CD4-positive, alpha-beta T cell (primary cell): ENCODE measurements around the gene BTBD16. TPM values are rescaled to one million over a fixed set of nuclear protein-coding genes. Genes with fewer than 3 reads are reported as not detected.

Experiments used
- ATAC-seq: fragments of 200-7000 bp; cut with Tn5 transposase; one replicate; pipeline ENCODE4 v1.10.0; 2022; ENCODE audit warnings: mild to moderate bottlenecking; ENCODE audit not compliant: poor library complexity
- CTCF ChIA-PET: fragments of 350-600 bp; sonication (Branson Sonifier 250); formaldehyde crosslinking; loops from one replicate; lab custom pipeline; 2021; ENCODE audit warnings: antibody characterized with exemption, inconsistent platforms; lab: Charles Lee
- POLR2A ChIA-PET: fragments of 350-600 bp; sonication (Branson Sonifier 250); formaldehyde crosslinking; loops from one replicate; lab custom pipeline; 2021; ENCODE audit warnings: antibody characterized with exemption, inconsistent platforms; lab: Charles Lee
- DNase-seq, 14 experiments: peaks; one replicate each; pipeline ENCODE4 v3.0.0-alpha.2; 2013 to 2020; ENCODE audit warnings: mixed read lengths in 2 of 14
- H3K27ac ChIP-seq, 2 donors: one replicate each; pipeline versions ENCODE4 v1.5.1 to v1.7.0; 2013; ENCODE audit warnings: low read length in 2 of 2, low read depth in 1 of 2, mild to moderate bottlenecking in 1 of 2
- H3K27me3 ChIP-seq, 2 experiments: 1 replicate in 1 of 2; 2 replicates in 1 of 2; pipeline versions ENCODE4 v1.6.1 to v1.7.0; 2013; ENCODE audit warnings: low read length in 2 of 2, control low read depth in 1 of 2, mild to moderate bottlenecking in 1 of 2, moderate library complexity in 1 of 2; ENCODE audit not compliant: insufficient read depth in 2 of 2, control insufficient read depth in 1 of 2
- H3K36me3 ChIP-seq: one replicate; pipeline ENCODE4 v1.6.1; 2013; ENCODE audit warnings: low read length, control low read depth; ENCODE audit not compliant: insufficient read depth
- H3K4me1 ChIP-seq: one replicate; pipeline ENCODE4 v1.6.1; 2013; ENCODE audit warnings: low read length, control low read depth; ENCODE audit not compliant: insufficient read depth
- H3K4me3 ChIP-seq: one replicate; pipeline ENCODE4 v1.5.1; 2013; ENCODE audit warnings: mild to moderate bottlenecking, low read length, moderate library complexity
- H3K9me3 ChIP-seq, 2 experiments: 1 replicate in 1 of 2; 2 replicates in 1 of 2; pipeline versions ENCODE4 v1.6.1 to v1.7.0; 2013; ENCODE audit warnings: low read length in 2 of 2, mild to moderate bottlenecking in 2 of 2, control low read depth in 1 of 2, moderate library complexity in 1 of 2; ENCODE audit not compliant: control insufficient read depth in 1 of 2, insufficient read depth in 1 of 2
- H3K27ac Mint-ChIP-seq: one replicate; pipeline ENCODE4 v1.8.0; 2020; ENCODE audit warnings: mixed read lengths
- H3K27me3 Mint-ChIP-seq: one replicate; pipeline ENCODE4 v1.8.0; 2021; ENCODE audit warnings: mixed read lengths
- H3K36me3 Mint-ChIP-seq: one replicate; pipeline ENCODE4 v1.8.0; 2021; ENCODE audit warnings: low read depth, mixed read lengths
- H3K4me1 Mint-ChIP-seq: one replicate; pipeline ENCODE4 v1.8.0; 2021; ENCODE audit warnings: low read depth, mixed read lengths
- H3K4me3 Mint-ChIP-seq: one replicate; pipeline ENCODE4 v1.8.0; 2020; ENCODE audit warnings: mild to moderate bottlenecking, mixed read lengths
- H3K9me3 Mint-ChIP-seq: one replicate; pipeline ENCODE4 v1.8.0; 2020; ENCODE audit warnings: mixed read lengths
- intact Hi-C, 2 experiments: fragments of 100-400 bp; cut with DNase I in 1 of 2; cut with micrococcal nuclease in 1 of 2; formaldehyde crosslinking; loops; one replicate each; pipeline versions ENCODE4 v1.15.1 to v1.9.0; 2023 to 2025; cut with DNase I, micrococcal nuclease
- total RNA-seq, 174 experiments: library from RNA in 2 of 174; stranded (reverse) in 2 of 174; gene quantifications; one replicate each; pipeline ENCODE4 v1.2.3 and lab custom pipeline; 2021 to 2026
- TF ChIP-seq, protein P1 (sequence below): fragments of 200-600 bp; IDR thresholded peaks from one replicate; pipeline ENCODE4 v1.8.0; 2022; ENCODE audit warnings: antibody characterized with exemption, mild to moderate bottlenecking

The BTBD16 gene
- total RNA-seq, 2 experiments from 2014 or later, result not detected

DNA sequence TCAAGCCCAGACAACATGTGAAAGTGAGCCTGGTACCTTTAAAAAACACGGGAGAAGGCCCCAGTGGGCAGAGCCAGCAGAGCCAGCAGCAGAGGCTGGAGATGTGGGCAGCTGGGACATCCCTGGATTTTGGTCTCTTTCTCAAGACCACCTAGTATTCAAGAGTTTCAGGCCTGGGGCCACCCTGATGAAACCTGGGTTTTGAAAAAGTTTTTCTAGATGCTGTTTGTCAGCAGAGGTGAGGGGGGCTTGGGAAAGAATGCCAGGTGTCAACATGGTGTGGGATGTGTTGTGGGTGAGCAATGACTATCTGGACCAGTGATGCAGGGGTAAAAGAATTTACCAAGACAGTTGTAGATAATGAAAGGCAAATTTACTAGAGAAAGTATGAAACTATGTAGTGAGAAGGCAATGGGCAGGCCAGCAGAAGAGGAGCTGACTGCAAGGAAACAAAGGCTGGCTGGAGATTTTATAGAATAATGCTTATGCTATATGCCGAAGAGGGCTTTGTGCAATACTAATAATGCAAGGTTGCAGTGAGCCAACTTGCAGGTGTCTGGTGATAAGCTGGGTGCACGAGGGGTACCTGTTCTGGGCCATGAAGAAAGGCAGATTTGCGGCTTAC is 75.3 kb downstream of the BTBD16 start:
- ChIA-PET CTCF (no interaction called here), POLR2A (no interaction called here)
- Mint-ChIP-seq H3K9me3 (no peaks in the 10 kb centered on the region), H3K27ac (no peak overlapping the region), H3K36me3 (no peaks in the 10 kb centered on the region), H3K4me1 (peaks cover 6% of the 10 kb centered on the region), H3K27me3 (no peaks in the 10 kb centered on the region), H3K4me3 (no peak overlapping the region)
- no peak overlapping the region for H3K27ac ChIP-seq
- H3K9me3 ChIP-seq, result no peaks in the 10 kb centered on the region
- intact Hi-C loops, result no loop called here
- DNase-seq (no peak), ATAC-seq (no peak)
- H3K4me3 ChIP-seq, result no peak overlapping the region
- no peaks in the 10 kb centered on the region for H3K36me3 ChIP-seq
- TF ChIP-seq, protein P1, sequence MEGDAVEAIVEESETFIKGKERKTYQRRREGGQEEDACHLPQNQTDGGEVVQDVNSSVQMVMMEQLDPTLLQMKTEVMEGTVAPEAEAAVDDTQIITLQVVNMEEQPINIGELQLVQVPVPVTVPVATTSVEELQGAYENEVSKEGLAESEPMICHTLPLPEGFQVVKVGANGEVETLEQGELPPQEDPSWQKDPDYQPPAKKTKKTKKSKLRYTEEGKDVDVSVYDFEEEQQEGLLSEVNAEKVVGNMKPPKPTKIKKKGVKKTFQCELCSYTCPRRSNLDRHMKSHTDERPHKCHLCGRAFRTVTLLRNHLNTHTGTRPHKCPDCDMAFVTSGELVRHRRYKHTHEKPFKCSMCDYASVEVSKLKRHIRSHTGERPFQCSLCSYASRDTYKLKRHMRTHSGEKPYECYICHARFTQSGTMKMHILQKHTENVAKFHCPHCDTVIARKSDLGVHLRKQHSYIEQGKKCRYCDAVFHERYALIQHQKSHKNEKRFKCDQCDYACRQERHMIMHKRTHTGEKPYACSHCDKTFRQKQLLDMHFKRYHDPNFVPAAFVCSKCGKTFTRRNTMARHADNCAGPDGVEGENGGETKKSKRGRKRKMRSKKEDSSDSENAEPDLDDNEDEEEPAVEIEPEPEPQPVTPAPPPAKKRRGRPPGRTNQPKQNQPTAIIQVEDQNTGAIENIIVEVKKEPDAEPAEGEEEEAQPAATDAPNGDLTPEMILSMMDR, result no peak
- H3K4me1 ChIP-seq, result peaks cover 7% of the 10 kb centered on the region
- H3K27me3 ChIP-seq, result no peaks in the 10 kb centered on the region

DNA sequence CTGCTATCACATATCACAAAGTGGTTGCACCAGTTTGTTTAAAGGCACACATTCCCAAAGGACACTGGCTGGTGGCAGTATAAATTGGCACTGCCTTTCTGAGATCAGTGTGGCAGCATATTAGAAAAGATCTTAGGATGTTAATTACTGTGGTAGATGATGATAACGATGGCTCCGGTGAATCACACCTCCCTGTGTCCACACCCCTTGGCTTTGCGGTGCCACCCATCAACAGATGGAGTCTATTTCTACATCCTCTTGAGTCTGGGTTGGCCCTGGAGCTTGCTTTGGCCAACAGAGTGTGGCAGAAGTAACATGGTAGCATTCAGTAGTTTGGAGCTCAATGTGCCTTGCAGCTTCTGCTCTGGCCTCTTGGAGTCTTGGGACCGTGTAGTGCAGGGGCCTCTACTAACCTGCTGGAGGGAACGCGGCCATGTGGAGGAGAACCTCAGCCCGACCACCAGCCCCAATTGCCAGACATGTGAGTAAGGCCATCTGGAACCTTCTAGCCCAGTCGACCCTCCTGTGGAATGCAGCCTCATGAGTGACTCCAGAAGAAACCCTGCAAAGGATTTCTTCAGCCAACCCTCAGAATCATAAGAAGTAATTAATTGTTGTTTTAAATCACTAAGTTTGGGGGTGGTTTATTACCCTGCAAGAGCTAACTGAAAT is 76.2 kb downstream of the BTBD16 start:
- Histone ChIP-seq H3K36me3 (no peaks in the 10 kb centered on the region), H3K27me3 (peaks cover 0 to 2% of the 10 kb centered on the region in 2 experiments), H3K4me3 (no peak overlapping the region), H3K27ac (no peak overlapping the region), H3K9me3 (no peaks in the 10 kb centered on the region), H3K4me1 (peaks cover 4% of the 10 kb centered on the region)
- no peaks in the 10 kb centered on the region for H3K27me3 Mint-ChIP-seq
- peaks cover 6% of the 10 kb centered on the region for H3K4me1 Mint-ChIP-seq
- ChIA-PET CTCF (no interaction called here), POLR2A (interaction anchor here (0.6 kb wide), 1 partner anchor 356 kb away, joined by 3 read pairs; no protein-coding TSS in a partner anchor)
- H3K4me3 Mint-ChIP-seq, result no peak overlapping the region
- no peaks in the 10 kb centered on the region for H3K9me3 Mint-ChIP-seq
- no peaks in the 10 kb centered on the region for H3K36me3 Mint-ChIP-seq
- no peak for ATAC-seq
- DNase-seq, result no peak
- H3K27ac Mint-ChIP-seq, result no peak overlapping the region
- TF ChIP-seq, protein P1, result no peak
- intact Hi-C loops, result no loop called here

DNA sequence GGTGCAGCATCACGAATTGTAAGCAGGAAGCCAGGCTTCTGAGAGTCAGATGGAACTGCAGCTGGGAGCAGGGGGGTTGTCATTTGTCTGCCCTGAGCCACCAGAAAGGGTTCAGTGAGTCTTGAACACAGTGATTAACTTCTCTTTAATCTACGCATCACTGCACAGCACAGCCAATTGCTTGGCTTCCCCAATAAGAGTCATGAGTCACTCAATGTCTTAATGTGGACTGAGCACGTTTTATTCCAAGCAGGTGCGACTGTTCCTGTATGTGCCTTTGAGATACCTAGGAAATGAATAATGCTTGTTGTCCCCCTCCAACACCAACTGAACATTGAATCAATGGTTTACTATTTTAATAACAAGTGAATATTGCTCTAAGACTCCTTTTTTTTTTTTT is 77.4 kb downstream of the BTBD16 start:
- no peaks in the 10 kb centered on the region for H3K36me3 Mint-ChIP-seq
- no peak overlapping the region for H3K27ac ChIP-seq
- H3K27me3 ChIP-seq, result peaks cover 0 to 2% of the 10 kb centered on the region in 2 experiments
- POLR2A ChIA-PET, result no interaction called here
- CTCF ChIA-PET, result no interaction called here
- H3K36me3 ChIP-seq, result no peaks in the 10 kb centered on the region
- H3K27ac Mint-ChIP-seq, result no peak overlapping the region
- H3K4me1 Mint-ChIP-seq, result no peaks in the 10 kb centered on the region
- H3K9me3 Mint-ChIP-seq, result no peaks in the 10 kb centered on the region
- no peaks in the 10 kb centered on the region for H3K4me1 ChIP-seq
- no peak for ATAC-seq
- no peak overlapping the region for H3K4me3 Mint-ChIP-seq
- no peaks in the 10 kb centered on the region for H3K9me3 ChIP-seq
- no peaks in the 10 kb centered on the region for H3K27me3 Mint-ChIP-seq
- no peak for DNase-seq
- TF ChIP-seq, protein P1, result no peak
- H3K4me3 ChIP-seq, result no peak overlapping the region
- intact Hi-C loops, result no loop called here
